ENCODE data around the gene WDR74.

DNA sequence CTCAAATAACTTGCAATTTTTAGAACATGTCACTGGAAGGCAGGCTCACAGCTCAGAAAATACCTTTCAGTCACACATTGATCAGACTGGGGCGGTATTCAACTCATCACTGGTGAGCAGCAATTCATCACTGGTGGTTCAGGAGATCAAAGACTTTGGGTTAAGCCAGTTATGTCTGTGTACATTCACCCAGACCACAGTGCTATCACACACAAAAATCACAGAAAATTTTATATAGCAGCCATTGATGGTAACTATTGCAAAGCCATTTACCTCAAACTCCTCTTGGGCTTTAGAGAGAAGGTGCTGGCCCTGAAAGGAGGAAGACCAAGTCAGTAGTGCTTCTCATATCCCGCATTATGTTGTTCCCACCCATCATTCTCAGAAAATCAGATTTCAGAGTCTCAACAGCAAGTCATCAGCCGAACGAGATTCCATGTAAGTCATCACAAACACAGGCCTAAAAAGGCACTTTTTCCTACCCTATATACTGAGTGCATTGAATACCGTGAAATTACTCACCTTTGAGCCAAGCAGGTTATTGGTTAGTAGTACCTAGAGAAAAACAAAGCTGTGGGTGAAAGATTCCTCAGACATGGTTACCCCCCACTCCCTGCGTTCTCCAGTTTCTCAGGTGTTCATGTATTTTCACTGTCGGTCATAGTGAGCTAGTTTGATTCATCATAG lies 14.0 kb upstream of the WDR74 start:
- TF ChIP-seq, protein P1, sequence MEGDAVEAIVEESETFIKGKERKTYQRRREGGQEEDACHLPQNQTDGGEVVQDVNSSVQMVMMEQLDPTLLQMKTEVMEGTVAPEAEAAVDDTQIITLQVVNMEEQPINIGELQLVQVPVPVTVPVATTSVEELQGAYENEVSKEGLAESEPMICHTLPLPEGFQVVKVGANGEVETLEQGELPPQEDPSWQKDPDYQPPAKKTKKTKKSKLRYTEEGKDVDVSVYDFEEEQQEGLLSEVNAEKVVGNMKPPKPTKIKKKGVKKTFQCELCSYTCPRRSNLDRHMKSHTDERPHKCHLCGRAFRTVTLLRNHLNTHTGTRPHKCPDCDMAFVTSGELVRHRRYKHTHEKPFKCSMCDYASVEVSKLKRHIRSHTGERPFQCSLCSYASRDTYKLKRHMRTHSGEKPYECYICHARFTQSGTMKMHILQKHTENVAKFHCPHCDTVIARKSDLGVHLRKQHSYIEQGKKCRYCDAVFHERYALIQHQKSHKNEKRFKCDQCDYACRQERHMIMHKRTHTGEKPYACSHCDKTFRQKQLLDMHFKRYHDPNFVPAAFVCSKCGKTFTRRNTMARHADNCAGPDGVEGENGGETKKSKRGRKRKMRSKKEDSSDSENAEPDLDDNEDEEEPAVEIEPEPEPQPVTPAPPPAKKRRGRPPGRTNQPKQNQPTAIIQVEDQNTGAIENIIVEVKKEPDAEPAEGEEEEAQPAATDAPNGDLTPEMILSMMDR (conservative IDR thresholded peaks at IDR 0.05) = no peak
- no peak for TF ChIP-seq EZH2 (IDR thresholded peaks at IDR 0.05; ENCODE audit: low read depth)
